ENCODE measurements around the gene EIF5. TPM values are rescaled to one million over a fixed set of nuclear protein-coding genes. Genes with fewer than 3 reads are reported as not detected.

EIF5 gene
- total RNA-seq, 1 donor from 2014 or later, result 330 TPM

GRCh38 chr14:103362780-103363179, 28.7 kb downstream of the EIF5 start:
- Mint-ChIP-seq H3K4me3 (ENCODE audit: unreplicated experiment) (no peak overlapping the region), H3K27ac (ENCODE audit: unreplicated experiment) (peak overlapping the region; percentile 98), H3K36me3 (ENCODE audit: low read depth, unreplicated experiment) (peaks cover 8% of the 10 kb centered on the region), H3K9me3 (ENCODE audit: unreplicated experiment) (peaks cover 33% of the 10 kb centered on the region), H3K4me1 (ENCODE audit: low read depth, unreplicated experiment) (peaks cover 8% of the 10 kb centered on the region), H3K27me3 (ENCODE audit: low read depth, unreplicated experiment) (no peaks in the 10 kb centered on the region)
- no peak overlapping the region for H2AFZ ChIP-seq (ENCODE audit: low read depth, low read length)
- H3K4me3 ChIP-seq (ENCODE audit: insufficient read depth, low read depth, low read length), result no peak overlapping the region
- H4K20me1 ChIP-seq (ENCODE audit: insufficient read depth, low read length), result no peaks in the 10 kb centered on the region
- H3K9me3 ChIP-seq (ENCODE audit: insufficient read depth, low read depth, low read length), result peaks cover 4% of the 10 kb centered on the region
- no peak overlapping the region for H3K9ac ChIP-seq (ENCODE audit: low read length)
- FAIRE-seq (no peak), DNase-seq (ENCODE audit: low read depth) (no peak)
- TF ChIP-seq EZH2 (IDR thresholded peaks at IDR 0.05; ENCODE audit: insufficient read depth, low read length) (no peak), CTCF (IDR thresholded peaks at IDR 0.05; ENCODE audit: insufficient read depth, low read depth, low read length) (no peak)
- H3K27me3 ChIP-seq (ENCODE audit: insufficient read depth, low read length), result no peaks in the 10 kb centered on the region
- H3K27ac ChIP-seq (ENCODE audit: low read depth, low read length), result peak overlapping the region; percentile 73
- no peak overlapping the region for H3K4me2 ChIP-seq (ENCODE audit: low read length)
- no peaks in the 10 kb centered on the region for H3K36me3 ChIP-seq (ENCODE audit: insufficient read depth, low read length)
- H3K4me1 ChIP-seq (ENCODE audit: insufficient read depth, low read length), result peaks cover 10% of the 10 kb centered on the region
- H3K79me2 ChIP-seq (ENCODE audit: insufficient read depth, low read length), result no peaks in the 10 kb centered on the region

- no peak overlapping the region for H3K4me2 ChIP-seq (ENCODE audit: low read length)
- peaks cover 4% of the 10 kb centered on the region for H3K9me3 ChIP-seq (ENCODE audit: insufficient read depth, low read depth, low read length)
- Mint-ChIP-seq H3K27ac (ENCODE audit: unreplicated experiment) (no peak overlapping the region), H3K27me3 (ENCODE audit: low read depth, unreplicated experiment) (no peaks in the 10 kb centered on the region), H3K4me3 (ENCODE audit: unreplicated experiment) (no peak overlapping the region), H3K36me3 (ENCODE audit: low read depth, unreplicated experiment) (peaks cover 8% of the 10 kb centered on the region), H3K9me3 (ENCODE audit: unreplicated experiment) (peaks cover 28% of the 10 kb centered on the region), H3K4me1 (ENCODE audit: low read depth, unreplicated experiment) (peaks cover 6% of the 10 kb centered on the region)
- TF ChIP-seq CTCF (IDR thresholded peaks at IDR 0.05; ENCODE audit: insufficient read depth, low read depth, low read length) (no peak), EZH2 (IDR thresholded peaks at IDR 0.05; ENCODE audit: insufficient read depth, low read length) (no peak)
- H3K36me3 ChIP-seq (ENCODE audit: insufficient read depth, low read length), result no peaks in the 10 kb centered on the region
- no peak overlapping the region for H3K9ac ChIP-seq (ENCODE audit: low read length)
- H3K27ac ChIP-seq (ENCODE audit: low read depth, low read length), result no peak overlapping the region
- H3K4me1 ChIP-seq (ENCODE audit: insufficient read depth, low read length), result peaks cover 5% of the 10 kb centered on the region
- H3K27me3 ChIP-seq (ENCODE audit: insufficient read depth, low read length), result no peaks in the 10 kb centered on the region
- no peak for FAIRE-seq
- no peaks in the 10 kb centered on the region for H3K79me2 ChIP-seq (ENCODE audit: insufficient read depth, low read length)
- no peak for DNase-seq (ENCODE audit: low read depth)
- no peaks in the 10 kb centered on the region for H4K20me1 ChIP-seq (ENCODE audit: insufficient read depth, low read length)
- H3K4me3 ChIP-seq (ENCODE audit: insufficient read depth, low read depth, low read length), result no peak overlapping the region
- no peak overlapping the region for H2AFZ ChIP-seq (ENCODE audit: low read depth, low read length)
These were observed 32.7 kb downstream of the EIF5 start for GRCh38 chr14:103366741-103367140.

GRCh38 chr14:103367995-103368394, 34.0 kb downstream of the EIF5 start:
- H4K20me1 ChIP-seq (ENCODE audit: insufficient read depth, low read length), result no peaks in the 10 kb centered on the region
- FAIRE-seq (no peak), DNase-seq (ENCODE audit: low read depth) (no peak)
- peaks cover 10% of the 10 kb centered on the region for H3K4me1 ChIP-seq (ENCODE audit: insufficient read depth, low read length)
- H3K27ac ChIP-seq (ENCODE audit: low read depth, low read length), result no peak overlapping the region
- Mint-ChIP-seq H3K27ac (ENCODE audit: unreplicated experiment) (peak overlapping the region; percentile 48), H3K4me3 (ENCODE audit: unreplicated experiment) (no peak overlapping the region), H3K27me3 (ENCODE audit: low read depth, unreplicated experiment) (no peaks in the 10 kb centered on the region), H3K9me3 (ENCODE audit: unreplicated experiment) (peaks cover 24% of the 10 kb centered on the region), H3K36me3 (ENCODE audit: low read depth, unreplicated experiment) (peaks cover 6% of the 10 kb centered on the region), H3K4me1 (ENCODE audit: low read depth, unreplicated experiment) (peaks cover 10% of the 10 kb centered on the region)
- H3K79me2 ChIP-seq (ENCODE audit: insufficient read depth, low read length), result no peaks in the 10 kb centered on the region
- peaks cover under 1% of the 10 kb centered on the region for H3K9me3 ChIP-seq (ENCODE audit: insufficient read depth, low read depth, low read length)
- no peak overlapping the region for H3K4me2 ChIP-seq (ENCODE audit: low read length)
- H3K9ac ChIP-seq (ENCODE audit: low read length), result no peak overlapping the region
- no peak overlapping the region for H2AFZ ChIP-seq (ENCODE audit: low read depth, low read length)
- TF ChIP-seq CTCF (IDR thresholded peaks at IDR 0.05; ENCODE audit: insufficient read depth, low read depth, low read length), result no peak
- TF ChIP-seq EZH2 (IDR thresholded peaks at IDR 0.05; ENCODE audit: insufficient read depth, low read length), result no peak
- no peaks in the 10 kb centered on the region for H3K36me3 ChIP-seq (ENCODE audit: insufficient read depth, low read length)
- no peak overlapping the region for H3K4me3 ChIP-seq (ENCODE audit: insufficient read depth, low read depth, low read length)
- H3K27me3 ChIP-seq (ENCODE audit: insufficient read depth, low read length), result no peaks in the 10 kb centered on the region

Data from astrocyte (in vitro differentiated cells and primary cell).